NCI-H1930 (cell line): ENCODE measurements around the gene TCHP.
"Not testable (repeated sequence)": the region's sequence is repeated elsewhere in the genome, so short reads cannot be mapped to it uniquely, and the experiment has no call there.

Source experiments
- DNase-seq, 2 experiments: peaks; one replicate each; lab custom pipeline; 2025; lab: John Stamatoyannopoulos, UW

Gene TCHP

GRCh38 chr12:109879351-109880042, 20.6 kb upstream of the TCHP start:
- no peak for DNase-seq

- DNase-seq, result peak; percentile 71 to 91
These were observed 19.8 kb upstream of the TCHP start, which contains the start of gene GLTP for GRCh38 chr12:109880043-109880931. TSS of gene GLTP (minus strand) at chr12:109880541. CDS start at chr12:109880374, 167 bp downstream.

GRCh38 chr12:109880938-109881337, 19.1 kb upstream of the TCHP start:
- DNase-seq, result no peak

DNA sequence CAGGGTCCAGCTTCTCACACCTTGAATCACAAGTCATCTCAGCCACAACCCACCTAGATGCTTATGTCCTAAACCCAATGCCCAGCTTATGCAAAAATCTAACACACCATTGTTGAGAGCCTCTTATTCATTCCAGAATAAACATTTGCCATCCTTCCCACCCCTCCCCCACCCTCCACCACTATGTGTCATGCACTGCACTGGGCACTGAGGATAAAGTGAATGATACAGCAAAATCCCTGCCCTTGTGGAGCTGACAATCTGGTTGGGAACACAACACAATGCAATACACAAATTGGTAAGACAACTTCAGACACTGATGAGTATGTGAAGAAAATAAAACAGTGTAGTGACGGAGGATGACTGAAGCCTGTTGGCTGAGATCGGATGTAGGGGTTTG, 18.3 kb upstream of the TCHP start:
- DNase-seq, result no peak

- no peak for DNase-seq
These were observed 16.6 kb upstream of the TCHP start for GRCh38 chr12:109883461-109883860.

DNA sequence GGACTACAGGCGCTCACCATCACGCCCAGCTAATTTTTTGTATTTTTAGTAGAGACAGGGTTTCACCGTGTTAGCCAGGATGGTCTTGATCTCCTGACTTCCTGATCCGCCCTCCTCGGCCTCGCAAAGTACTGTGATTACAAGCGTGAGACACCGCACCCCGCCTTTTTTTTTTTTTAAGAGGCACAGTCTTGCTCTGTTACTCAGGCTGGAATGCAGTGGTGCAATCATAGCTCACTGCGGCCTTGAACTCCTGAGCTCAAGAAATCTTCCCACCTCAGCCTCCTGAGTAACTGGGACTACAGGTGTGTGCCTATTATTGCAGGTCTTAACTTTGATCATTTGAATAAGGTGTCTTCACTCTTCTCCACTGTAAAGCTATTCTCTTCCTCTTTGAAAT, 14.5 kb upstream of the TCHP start:
- DNase-seq, result no peak

GRCh38 chr12:109888179-109889020, 11.7 kb upstream of the TCHP start:
- DNase-seq, result no peak

- DNase-seq, result no peak
These were observed 9.4 kb upstream of the TCHP start for GRCh38 chr12:109890620-109891170.

DNA sequence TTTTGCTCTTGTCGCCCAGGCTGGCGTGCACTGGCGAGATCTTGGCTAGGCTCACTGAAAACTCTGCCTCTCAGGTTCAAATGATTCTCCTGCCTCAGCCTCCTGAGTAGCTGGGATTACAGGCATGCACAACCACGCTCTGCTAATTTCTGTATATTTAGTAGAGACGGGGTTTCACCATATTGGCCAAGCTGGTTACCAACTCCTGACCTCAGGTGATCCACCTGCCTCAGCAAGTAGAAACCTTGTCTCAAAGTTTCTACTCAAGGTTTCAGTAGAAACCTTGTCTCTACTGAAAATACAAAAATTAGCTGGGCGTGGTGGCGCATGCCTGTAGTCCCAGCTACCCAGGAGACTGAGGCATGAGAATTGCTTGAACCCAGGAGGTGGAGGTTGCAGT, 8.3 kb upstream of the TCHP start:
- DNase-seq, result not testable (repeated sequence)

DNA sequence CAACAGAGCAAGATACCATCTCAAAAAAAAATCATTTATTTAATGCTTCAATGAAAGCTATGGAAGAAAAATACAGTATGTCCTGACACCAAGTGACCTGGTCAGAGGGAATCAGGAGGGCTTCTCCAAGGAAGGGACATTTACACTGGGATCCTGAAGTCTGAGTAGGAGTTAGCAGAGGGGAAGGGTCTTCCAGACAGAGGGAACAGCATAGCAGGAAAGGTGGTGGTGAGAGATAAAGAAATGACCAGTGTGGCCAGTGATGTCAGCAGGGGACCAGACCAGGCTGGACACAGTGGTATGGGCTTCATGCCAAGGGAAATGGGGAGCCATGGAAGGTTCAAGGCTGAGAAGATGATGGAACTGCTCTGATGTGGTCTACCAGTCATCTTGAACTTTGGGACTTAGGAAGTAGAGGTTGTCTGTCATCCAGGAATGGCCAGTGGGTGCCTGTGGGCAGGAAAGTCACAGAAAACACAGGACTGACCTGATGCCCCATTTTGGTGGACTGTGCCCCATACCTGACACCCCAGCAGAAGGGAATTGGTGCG, 7.8 kb upstream of the TCHP start:
- no peak for DNase-seq

- no peak for DNase-seq
These were observed 7.3 kb upstream of the TCHP start for GRCh38 chr12:109892748-109893147.

GRCh38 chr12:109893261-109893995, 6.6 kb upstream of the TCHP start:
- no peak for DNase-seq

- DNase-seq, result no peak
These were observed 5.1 kb upstream of the TCHP start for GRCh38 chr12:109894939-109895338.

GRCh38 chr12:109896188-109896587, 3.9 kb upstream of the TCHP start:
- DNase-seq, result no peak

DNA sequence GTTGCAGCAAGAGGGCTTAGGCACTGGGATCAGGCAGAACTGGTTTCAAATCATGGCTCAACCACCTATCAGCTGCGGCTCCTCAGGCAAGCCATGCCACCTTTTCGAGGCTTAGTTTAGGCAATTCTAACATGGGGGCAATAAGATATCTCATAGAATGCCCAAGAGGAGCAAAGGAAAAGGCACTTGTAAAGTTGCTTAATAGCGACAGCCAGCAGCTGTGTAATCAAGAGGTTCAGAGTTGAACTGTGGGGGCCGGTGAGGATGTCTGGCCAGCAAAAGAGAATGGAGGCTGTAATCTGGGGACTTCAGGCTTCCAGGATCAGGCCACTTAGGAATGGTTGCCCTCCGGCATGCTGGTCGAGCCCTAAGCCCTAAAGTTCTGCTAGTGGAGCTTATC, 3.0 kb upstream of the TCHP start:
- no peak for DNase-seq

DNA sequence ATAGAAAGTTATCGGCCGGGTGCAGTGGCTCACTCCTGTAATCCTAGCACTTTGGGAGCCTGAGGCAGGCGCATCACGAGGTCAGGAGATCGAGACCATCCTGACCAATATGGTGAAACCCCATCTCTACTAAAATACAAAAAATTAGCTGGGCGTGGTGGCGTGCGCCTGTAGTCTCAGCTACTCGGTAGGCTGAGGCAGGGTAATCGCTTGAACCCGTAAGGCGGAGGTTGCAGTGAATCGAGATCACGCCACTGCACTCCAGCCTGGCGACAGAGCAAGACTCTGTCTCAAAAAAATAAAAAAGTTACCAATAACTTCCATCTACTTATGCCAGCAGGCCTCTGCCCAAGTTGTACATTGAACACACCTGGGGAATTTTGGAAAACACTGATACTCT, 729 bp upstream of the TCHP start:
- not testable (repeated sequence) for DNase-seq

GRCh38 chr12:109900752-109901580, 892 bp downstream of the TCHP start:
- no peak for DNase-seq

- DNase-seq, result no peak
These were observed 2.9 kb downstream of the TCHP start for GRCh38 chr12:109902891-109903418.

DNA sequence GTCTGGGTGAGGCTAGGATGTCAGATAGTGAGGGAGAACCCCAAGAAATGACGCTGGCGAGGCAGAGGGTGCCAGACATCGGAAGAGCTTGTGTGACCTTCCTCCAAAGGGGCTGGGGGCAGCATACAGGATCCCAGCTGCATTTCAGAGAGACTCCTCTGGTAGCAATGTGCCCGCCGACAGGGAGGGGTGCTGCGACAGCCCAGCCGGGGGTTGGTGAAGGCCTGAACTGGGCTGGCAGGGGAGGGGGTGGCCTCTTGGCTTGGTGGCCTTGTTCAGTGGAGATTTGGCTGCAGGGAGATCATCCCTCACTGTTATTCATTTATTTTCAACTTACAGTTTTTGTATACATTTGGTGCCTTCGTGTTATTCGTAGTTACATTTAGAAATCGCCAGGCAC, 5.2 kb downstream of the TCHP start:
- no peak for DNase-seq
